Activated naive CD4-positive, alpha-beta T cell treated with anti-CD3 and anti-CD28 coated beads, Interleukin-2, amount 50 U/mL, for 16 hours (primary cell): ENCODE data around the gene CDH4.
"Not testable (repeated sequence)": the region's sequence is repeated elsewhere in the genome, so short reads cannot be mapped to it uniquely, and the experiment has no call there.

Source experiments
- DNase-seq: peaks from one replicate; pipeline ENCODE4 v3.0.0-alpha.2; 2020

Gene CDH4

GRCh38 chr20:61422636-61423425 lies 170.8 kb downstream of the CDH4 start:
- DNase-seq: no peak

GRCh38 chr20:61424011-61424627 lies 172.1 kb downstream of the CDH4 start:
- DNase-seq: no peak

GRCh38 chr20:61424628-61425420 lies 172.8 kb downstream of the CDH4 start:
- no peak for DNase-seq

- not testable (repeated sequence) for DNase-seq
Measured at GRCh38 chr20:61425541-61425991, 173.5 kb downstream of the CDH4 start.

- no peak for DNase-seq
Measured at GRCh38 chr20:61426352-61426751, 174.3 kb downstream of the CDH4 start.

- no peak for DNase-seq
Measured at GRCh38 chr20:61429458-61430227, 177.6 kb downstream of the CDH4 start.

GRCh38 chr20:61430228-61430624 lies 178.2 kb downstream of the CDH4 start:
- no peak for DNase-seq

GRCh38 chr20:61433176-61433575 lies 181.1 kb downstream of the CDH4 start:
- no peak for DNase-seq

GRCh38 chr20:61433816-61434215 lies 181.8 kb downstream of the CDH4 start:
- no peak for DNase-seq

GRCh38 chr20:61434341-61434781 lies 182.3 kb downstream of the CDH4 start:
- no peak for DNase-seq

- DNase-seq: no peak
Measured at GRCh38 chr20:61435184-61435822, 183.2 kb downstream of the CDH4 start.

- DNase-seq: no peak
Measured at GRCh38 chr20:61435823-61436220, 183.8 kb downstream of the CDH4 start.

- DNase-seq: no peak
Measured at GRCh38 chr20:61436283-61436666, 184.2 kb downstream of the CDH4 start.

GRCh38 chr20:61436667-61437279 lies 184.7 kb downstream of the CDH4 start:
- DNase-seq: no peak

- DNase-seq: no peak
Measured at GRCh38 chr20:61437280-61438206, 185.5 kb downstream of the CDH4 start.

- DNase-seq: no peak
Measured at GRCh38 chr20:61438285-61438684, 186.2 kb downstream of the CDH4 start.

GRCh38 chr20:61439251-61439650 lies 187.2 kb downstream of the CDH4 start:
- DNase-seq: no peak

- DNase-seq: no peak
Measured at GRCh38 chr20:61440548-61441055, 188.5 kb downstream of the CDH4 start.

GRCh38 chr20:61441537-61441936 lies 189.5 kb downstream of the CDH4 start:
- DNase-seq: no peak

- DNase-seq: no peak
Measured at GRCh38 chr20:61442075-61442670, 190.1 kb downstream of the CDH4 start.
